ENCODE measurements around the gene RAB3C. TPM values are rescaled to one million over a fixed set of nuclear protein-coding genes. Genes with fewer than 3 reads are reported as not detected.

RAB3C gene
- polyA plus RNA-seq, 1 donor (not counting 4 experiments of a cell fraction or from before 2014, with no cell fraction given), result not detected

- no peak overlapping the region for H2AFZ ChIP-seq (ENCODE audit: control insufficient read depth, low read length)
- dilution Hi-C loops (cut with MboI; ENCODE audit: extremely low pct_ligation_motif_present, low sequenced_read_pairs), result no loop called here
- no peak for FAIRE-seq
- no peak for TF ChIP-seq CTCF (optimal IDR thresholded peaks at IDR 0.05 in 1 of 3, IDR thresholded peaks at IDR 0.05 in 1 of 3, conservative IDR thresholded peaks at IDR 0.05 in 1 of 3; ENCODE audit: extremely low read depth in 1 of 3, insufficient read depth in 2 of 3, low read length in 3 of 3)
- TF ChIP-seq EZH2 (IDR thresholded peaks at IDR 0.05; ENCODE audit: low read length), result no peak
- no peaks in the 10 kb centered on the region for H3K4me1 ChIP-seq (ENCODE audit: control insufficient read depth, extremely low read depth, insufficient read depth, low read length)
- H3K79me2 ChIP-seq (ENCODE audit: control insufficient read depth, insufficient read depth, low read length), result no peaks in the 10 kb centered on the region
- no peak overlapping the region for H3K27ac ChIP-seq (ENCODE audit: control insufficient read depth, insufficient read depth, low read length)
- H4K20me1 ChIP-seq (ENCODE audit: control insufficient read depth, extremely low read depth, insufficient read depth, low read length), result no peaks in the 10 kb centered on the region
- no peak overlapping the region for H3K9ac ChIP-seq (ENCODE audit: control insufficient read depth, extremely low read depth, insufficient read depth, low read length)
- no peaks in the 10 kb centered on the region for H3K36me3 ChIP-seq (ENCODE audit: control insufficient read depth in 2 of 2, extremely low read depth in 1 of 2, insufficient read depth in 2 of 2, low read length in 2 of 2)
- H3K27me3 ChIP-seq (ENCODE audit: control insufficient read depth, extremely low read depth, insufficient read depth, low read length), result no peaks in the 10 kb centered on the region
- H3K4me2 ChIP-seq (ENCODE audit: control insufficient read depth, extremely low read depth, insufficient read depth, low read depth, low read length), result no peak overlapping the region
- DNase-seq (ENCODE audit: low read depth, low spot score), result no peak
- H3K9me3 ChIP-seq (ENCODE audit: control insufficient read depth, low read depth, low read length), result no peaks in the 10 kb centered on the region
- no peaks in the 10 kb centered on the region for H3K9me1 ChIP-seq (ENCODE audit: control insufficient read depth, extremely low read depth, insufficient read depth, low read length)
- no peak overlapping the region for H3K4me3 ChIP-seq (ENCODE audit: control insufficient read depth in 2 of 3, extremely low read depth in 1 of 3, insufficient read depth in 2 of 3, low read depth in 1 of 3, low read length in 3 of 3)
These were observed 196.0 kb downstream of the RAB3C start for GRCh38 chr5:58778888-58779287.

- Histone ChIP-seq H3K4me2 (ENCODE audit: control insufficient read depth, extremely low read depth, insufficient read depth, low read depth, low read length) (no peak overlapping the region), H3K9me1 (ENCODE audit: control insufficient read depth, extremely low read depth, insufficient read depth, low read length) (no peaks in the 10 kb centered on the region), H3K27ac (ENCODE audit: control insufficient read depth, insufficient read depth, low read length) (no peak overlapping the region), H4K20me1 (ENCODE audit: control insufficient read depth, extremely low read depth, insufficient read depth, low read length) (no peaks in the 10 kb centered on the region), H2AFZ (ENCODE audit: control insufficient read depth, low read length) (no peak overlapping the region), H3K4me3 (ENCODE audit: control insufficient read depth in 2 of 3, extremely low read depth in 1 of 3, insufficient read depth in 2 of 3, low read depth in 1 of 3, low read length in 3 of 3) (no peak overlapping the region), H3K36me3 (ENCODE audit: control insufficient read depth in 2 of 2, extremely low read depth in 1 of 2, insufficient read depth in 2 of 2, low read length in 2 of 2) (no peaks in the 10 kb centered on the region), H3K4me1 (ENCODE audit: control insufficient read depth, extremely low read depth, insufficient read depth, low read length) (no peaks in the 10 kb centered on the region), H3K9me3 (ENCODE audit: control insufficient read depth, low read depth, low read length) (no peaks in the 10 kb centered on the region), H3K79me2 (ENCODE audit: control insufficient read depth, insufficient read depth, low read length) (no peaks in the 10 kb centered on the region), H3K9ac (ENCODE audit: control insufficient read depth, extremely low read depth, insufficient read depth, low read length) (no peak overlapping the region), H3K27me3 (ENCODE audit: control insufficient read depth, extremely low read depth, insufficient read depth, low read length) (peaks cover 4% of the 10 kb centered on the region)
- dilution Hi-C loops (cut with MboI; ENCODE audit: extremely low pct_ligation_motif_present, low sequenced_read_pairs), result no loop called here
- no peak for FAIRE-seq
- no peak for TF ChIP-seq EZH2 (IDR thresholded peaks at IDR 0.05; ENCODE audit: low read length)
- TF ChIP-seq CTCF (optimal IDR thresholded peaks at IDR 0.05 in 1 of 3, IDR thresholded peaks at IDR 0.05 in 1 of 3, conservative IDR thresholded peaks at IDR 0.05 in 1 of 3; ENCODE audit: extremely low read depth in 1 of 3, insufficient read depth in 2 of 3, low read length in 3 of 3), result no peak
- no peak for DNase-seq (ENCODE audit: low read depth, low spot score)
These were observed 203.2 kb downstream of the RAB3C start for GRCh38 chr5:58786035-58786434.
